ENCODE data around the gene ANO5. TPM values are rescaled to one million over a fixed set of nuclear protein-coding genes. Genes with fewer than 3 reads are reported as not detected.
A peak's percentile ranks its signal among the peaks of the same experiment; 100 is the strongest.

ANO5 gene
- total RNA-seq, 3 donors from 2014 or later (not counting 1 experiment from before 2014, with no cell fraction given), result 0.05 to 0.08 (median 0.05) TPM

- H3K4me3 ChIP-seq (ENCODE audit: low read length), result no peak overlapping the region
- H3K4me1 ChIP-seq (ENCODE audit: control insufficient read depth, insufficient read depth, low read length), result no peaks in the 10 kb centered on the region
- no peaks in the 10 kb centered on the region for H3K36me3 ChIP-seq (ENCODE audit: control insufficient read depth, insufficient read depth, low read length)
- peaks cover 0 to 2% of the 10 kb centered on the region in 2 donors for H3K9me3 Mint-ChIP-seq
- TF ChIP-seq CTCF (IDR thresholded peaks at IDR 0.05), result no peak
- DNase-seq (no peak), ATAC-seq (no peak)
- no peaks in the 10 kb centered on the region for H3K9me3 ChIP-seq (ENCODE audit: control insufficient read depth, insufficient read depth, low read length)
- H3K36me3 Mint-ChIP-seq, result no peaks in the 10 kb centered on the region
- H3K4me1 Mint-ChIP-seq, result no peaks in the 10 kb centered on the region
- no peak overlapping the region for H3K27ac ChIP-seq (ENCODE audit: low read length)
- no peak overlapping the region for H3K4me3 Mint-ChIP-seq
- 64% methylated on average over 1 of the region's 1 CpG for WGBS (ENCODE audit: insufficient coverage)
- H3K27ac Mint-ChIP-seq, result no peak overlapping the region
- H3K27me3 ChIP-seq (ENCODE audit: control insufficient read depth, insufficient read depth, low read length), result no peaks in the 10 kb centered on the region
- intact Hi-C loops (cut with micrococcal nuclease), result no loop called here
- H3K27me3 Mint-ChIP-seq (ENCODE audit: low read depth in 2 of 2), result no peaks in the 10 kb centered on the region
These were observed 41.9 kb downstream of the ANO5 start for GRCh38 chr11:22234743-22235142.

- ATAC-seq, result peak in 2 of 3 donors; percentile 50 to 67
- H3K4me1 ChIP-seq (ENCODE audit: control insufficient read depth, insufficient read depth, low read length), result no peaks in the 10 kb centered on the region
- no peaks in the 10 kb centered on the region for H3K36me3 ChIP-seq (ENCODE audit: control insufficient read depth, insufficient read depth, low read length)
- 21% methylated on average over 2 of the region's 4 CpGs for WGBS (ENCODE audit: insufficient coverage)
- no peaks in the 10 kb centered on the region for H3K9me3 Mint-ChIP-seq
- H3K27me3 ChIP-seq (ENCODE audit: control insufficient read depth, insufficient read depth, low read length), result no peaks in the 10 kb centered on the region
- H3K27me3 Mint-ChIP-seq (ENCODE audit: low read depth in 2 of 2), result no peaks in the 10 kb centered on the region
- H3K27ac ChIP-seq (ENCODE audit: low read length), result no peak overlapping the region
- intact Hi-C loops (cut with micrococcal nuclease), result loop anchor here (1.0 kb wide), 1 partner anchor 542 kb away; no protein-coding TSS in a partner anchor
- TF ChIP-seq CTCF (IDR thresholded peaks at IDR 0.05), result peak; percentile 22
- no peak overlapping the region for H3K4me3 ChIP-seq (ENCODE audit: low read length)
- no peak overlapping the region for H3K4me3 Mint-ChIP-seq
- H3K9me3 ChIP-seq (ENCODE audit: control insufficient read depth, insufficient read depth, low read length), result no peaks in the 10 kb centered on the region
- H3K4me1 Mint-ChIP-seq, result no peaks in the 10 kb centered on the region
- H3K36me3 Mint-ChIP-seq, result no peaks in the 10 kb centered on the region
- DNase-seq, result peak in 1 of 2 donors; percentile 33
- no peak overlapping the region for H3K27ac Mint-ChIP-seq
These were observed 52.2 kb downstream of the ANO5 start for GRCh38 chr11:22244986-22245592.

GRCh38 chr11:22246992-22247391, 54.1 kb downstream of the ANO5 start:
- Histone ChIP-seq H3K4me3 (ENCODE audit: low read length) (no peak overlapping the region), H3K27me3 (ENCODE audit: control insufficient read depth, insufficient read depth, low read length) (no peaks in the 10 kb centered on the region), H3K36me3 (ENCODE audit: control insufficient read depth, insufficient read depth, low read length) (no peaks in the 10 kb centered on the region), H3K4me1 (ENCODE audit: control insufficient read depth, insufficient read depth, low read length) (no peaks in the 10 kb centered on the region), H3K27ac (ENCODE audit: low read length) (no peak overlapping the region), H3K9me3 (ENCODE audit: control insufficient read depth, insufficient read depth, low read length) (no peaks in the 10 kb centered on the region)
- no CpG with 5 or more reads among the region's 1 CpG for WGBS (ENCODE audit: insufficient coverage)
- TF ChIP-seq CTCF (IDR thresholded peaks at IDR 0.05), result no peak
- ATAC-seq (no peak), DNase-seq (no peak)
- Mint-ChIP-seq H3K36me3 (no peaks in the 10 kb centered on the region), H3K4me3 (no peak overlapping the region), H3K27ac (no peak overlapping the region), H3K27me3 (ENCODE audit: low read depth in 2 of 2) (no peaks in the 10 kb centered on the region), H3K9me3 (no peaks in the 10 kb centered on the region), H3K4me1 (no peaks in the 10 kb centered on the region)
- intact Hi-C loops (cut with micrococcal nuclease), result no loop called here

GRCh38 chr11:22249871-22250270, 57.0 kb downstream of the ANO5 start:
- no peak overlapping the region for H3K27ac ChIP-seq (ENCODE audit: low read length)
- no peaks in the 10 kb centered on the region for H3K4me1 ChIP-seq (ENCODE audit: control insufficient read depth, insufficient read depth, low read length)
- no peak for TF ChIP-seq CTCF (IDR thresholded peaks at IDR 0.05)
- no peaks in the 10 kb centered on the region for H3K27me3 ChIP-seq (ENCODE audit: control insufficient read depth, insufficient read depth, low read length)
- no peak for ATAC-seq
- WGBS (ENCODE audit: insufficient coverage), result no CpG with 5 or more reads among the region's 1 CpG
- Mint-ChIP-seq H3K9me3 (peaks cover 0 to 2% of the 10 kb centered on the region in 2 donors), H3K4me3 (no peak overlapping the region), H3K4me1 (no peaks in the 10 kb centered on the region), H3K36me3 (no peaks in the 10 kb centered on the region), H3K27ac (no peak overlapping the region), H3K27me3 (ENCODE audit: low read depth in 2 of 2) (no peaks in the 10 kb centered on the region)
- intact Hi-C loops (cut with micrococcal nuclease), result no loop called here
- H3K9me3 ChIP-seq (ENCODE audit: control insufficient read depth, insufficient read depth, low read length), result no peaks in the 10 kb centered on the region
- no peak overlapping the region for H3K4me3 ChIP-seq (ENCODE audit: low read length)
- DNase-seq, result no peak
- no peaks in the 10 kb centered on the region for H3K36me3 ChIP-seq (ENCODE audit: control insufficient read depth, insufficient read depth, low read length)

Measured in natural killer cell (primary cell).